Mesenchymal stem cell (in vitro differentiated cells and primary cell): Measurements from ENCODE around the gene RSPO3.

Experiments
- DNase-seq: peaks from one replicate; pipeline ENCODE4 v3.0.0-alpha.2; 2013
- H2AFZ ChIP-seq: one replicate; pipeline ENCODE4 v1.6.1; 2013; ENCODE audit warnings: low read depth, mild to moderate bottlenecking, control low read depth, inconsistent platforms, low read length, moderate library complexity
- H2AK5ac ChIP-seq: 2 replicates; pipeline ENCODE4 v1.6.1; 2013; ENCODE audit warnings: low read length, moderate library complexity, mild to moderate bottlenecking, inconsistent platforms; ENCODE audit not compliant: severe bottlenecking
- H2BK120ac ChIP-seq: one replicate; pipeline ENCODE4 v1.6.1; 2013; ENCODE audit warnings: low read depth, mild to moderate bottlenecking, inconsistent platforms, low read length, moderate library complexity
- H2BK12ac ChIP-seq, 2 experiments: one replicate each; pipeline ENCODE4 v1.6.1; 2013; ENCODE audit warnings: inconsistent platforms in 2 of 2, low read length in 2 of 2, mild to moderate bottlenecking in 2 of 2, moderate library complexity in 2 of 2, control low read depth in 1 of 2
- H2BK15ac ChIP-seq: one replicate; pipeline ENCODE4 v1.6.1; 2013; ENCODE audit warnings: mild to moderate bottlenecking, low read depth, inconsistent platforms; ENCODE audit not compliant: poor library complexity, severe bottlenecking
- H2BK5ac ChIP-seq: 2 replicates; pipeline ENCODE4 v1.6.1; 2013; ENCODE audit warnings: low read depth, mild to moderate bottlenecking, low read length, control low read depth, inconsistent platforms; ENCODE audit not compliant: poor library complexity, severe bottlenecking
- H3K14ac ChIP-seq, 2 experiments: one replicate each; pipeline ENCODE4 v1.6.1; 2013; ENCODE audit warnings: inconsistent platforms in 2 of 2, low read length in 2 of 2, control low read depth in 1 of 2, mild to moderate bottlenecking in 1 of 2, moderate library complexity in 1 of 2
- H3K18ac ChIP-seq, 2 experiments: one replicate each; pipeline ENCODE4 v1.6.1; 2013; ENCODE audit warnings: inconsistent platforms in 2 of 2, low read length in 2 of 2, control low read depth in 1 of 2, low read depth in 1 of 2, mild to moderate bottlenecking in 1 of 2
- H3K23ac ChIP-seq, 2 experiments: one replicate each; pipeline ENCODE4 v1.6.1; 2013; ENCODE audit warnings: inconsistent platforms in 2 of 2, low read length in 2 of 2, mild to moderate bottlenecking in 2 of 2, moderate library complexity in 2 of 2, control low read depth in 1 of 2
- H3K27ac ChIP-seq: 2 replicates; pipeline ENCODE4 v1.5.1; 2013; ENCODE audit warnings: mild to moderate bottlenecking, moderate library complexity, low read length, control low read depth, inconsistent platforms; ENCODE audit not compliant: poor library complexity, severe bottlenecking
- H3K27me3 ChIP-seq, 2 experiments: 2 replicates each; pipeline versions ENCODE4 v1.6.1 to v1.7.0; 2013; ENCODE audit warnings: low read length in 2 of 2, mild to moderate bottlenecking in 2 of 2, moderate library complexity in 2 of 2, control low read depth in 1 of 2, inconsistent platforms in 1 of 2; ENCODE audit not compliant: control insufficient read depth in 1 of 2, insufficient read depth in 1 of 2
- H3K36me3 ChIP-seq, 2 experiments: 2 replicates each; pipeline versions ENCODE4 v1.6.1 to v1.7.0; 2013; ENCODE audit warnings: low read length in 2 of 2, control low read depth in 1 of 2, inconsistent platforms in 1 of 2, low read depth in 1 of 2, mild to moderate bottlenecking in 1 of 2; ENCODE audit not compliant: insufficient read depth in 2 of 2, control insufficient read depth in 1 of 2
- H3K4ac ChIP-seq, 2 experiments: one replicate each; pipeline ENCODE4 v1.6.1; 2013; ENCODE audit warnings: inconsistent platforms in 2 of 2, low read length in 2 of 2, mild to moderate bottlenecking in 2 of 2, moderate library complexity in 2 of 2, control low read depth in 1 of 2, low read depth in 1 of 2
- H3K4me1 ChIP-seq: 2 replicates; pipeline ENCODE4 v1.6.1; 2013; ENCODE audit warnings: low read depth, low read length, control low read depth; ENCODE audit not compliant: control insufficient read depth, insufficient read depth
- H3K4me2 ChIP-seq: 2 replicates; pipeline ENCODE4 v1.6.1; 2013; ENCODE audit warnings: low read length, mild to moderate bottlenecking, inconsistent platforms; ENCODE audit not compliant: poor library complexity, severe bottlenecking
- H3K4me3 ChIP-seq, 2 experiments: 2 replicates each; pipeline versions ENCODE4 v1.5.1 to v1.7.0; 2013; ENCODE audit warnings: low read length in 2 of 2, mild to moderate bottlenecking in 2 of 2, control low read depth in 1 of 2, low read depth in 1 of 2; ENCODE audit not compliant: insufficient read depth in 1 of 2
- H3K79me1 ChIP-seq: replicated peaks from 2 replicates; pipeline ENCODE4 v1.6.1; 2013; ENCODE audit warnings: mild to moderate bottlenecking, control low read depth, low read length, inconsistent platforms; ENCODE audit not compliant: poor library complexity, severe bottlenecking
- H3K9ac ChIP-seq: 2 replicates; pipeline ENCODE4 v1.7.0; 2013; ENCODE audit warnings: mild to moderate bottlenecking, low read length, moderate library complexity
- H3K9me3 ChIP-seq: 2 replicates; pipeline ENCODE4 v1.7.0; 2013; ENCODE audit warnings: mild to moderate bottlenecking, low read length; ENCODE audit not compliant: control insufficient read depth
- H4K8ac ChIP-seq: one replicate; pipeline ENCODE4 v1.6.1; 2013; ENCODE audit warnings: inconsistent platforms, mild to moderate bottlenecking, low read length, moderate library complexity
- H4K91ac ChIP-seq: one replicate; pipeline ENCODE4 v1.6.1; 2013; ENCODE audit warnings: mild to moderate bottlenecking, low read length, inconsistent platforms
- WGBS: methylation state at CpG from one replicate; pipeline ENCODE4 v1.1.7; 2013; ENCODE audit warnings: mixed read lengths; 5-methylcytosine and 5-hydroxymethylcytosine counted together

Gene RSPO3

GRCh38 chr6:127107916-127108315, 10.6 kb upstream of the RSPO3 start:
- H2AFZ ChIP-seq, result no peak overlapping the region
- H3K27ac ChIP-seq, result no peak overlapping the region
- no peak overlapping the region for H4K8ac ChIP-seq
- H3K4ac ChIP-seq, result no peak overlapping the region
- no peak overlapping the region for H3K4me2 ChIP-seq
- no peak overlapping the region for H3K14ac ChIP-seq
- no peaks in the 10 kb centered on the region for H3K36me3 ChIP-seq
- no peak overlapping the region for H2BK120ac ChIP-seq
- no peaks in the 10 kb centered on the region for H3K27me3 ChIP-seq
- H3K23ac ChIP-seq, result no peak overlapping the region
- H2BK12ac ChIP-seq, result no peak overlapping the region
- H3K18ac ChIP-seq, result no peak overlapping the region
- no peak overlapping the region for H2AK5ac ChIP-seq
- no peaks in the 10 kb centered on the region for H3K9me3 ChIP-seq
- H4K91ac ChIP-seq, result no peak overlapping the region
- H3K9ac ChIP-seq, result no peak overlapping the region
- no peak overlapping the region for H2BK15ac ChIP-seq
- no peak overlapping the region for H2BK5ac ChIP-seq
- DNase-seq, result no peak
- peaks cover 5% of the 10 kb centered on the region for H3K4me1 ChIP-seq
- no peak overlapping the region for H3K4me3 ChIP-seq
- H3K79me1 ChIP-seq, result no peaks in the 10 kb centered on the region

GRCh38 chr6:127110712-127111111, 7.8 kb upstream of the RSPO3 start:
- Histone ChIP-seq H3K4me2 (no peak overlapping the region), H2BK120ac (no peak overlapping the region), H4K91ac (no peak overlapping the region), H3K14ac (no peak overlapping the region), H3K79me1 (no peaks in the 10 kb centered on the region), H3K4me3 (no peak overlapping the region), H3K9me3 (no peaks in the 10 kb centered on the region), H4K8ac (no peak overlapping the region), H3K36me3 (no peaks in the 10 kb centered on the region), H2AK5ac (no peak overlapping the region), H2BK5ac (no peak overlapping the region), H2AFZ (no peak overlapping the region), H2BK12ac (no peak overlapping the region), H3K27ac (no peak overlapping the region), H3K9ac (no peak overlapping the region), H3K23ac (no peak overlapping the region), H3K4ac (no peak overlapping the region), H3K4me1 (peaks cover 5% of the 10 kb centered on the region), H2BK15ac (no peak overlapping the region), H3K27me3 (peaks cover 0 to 9% of the 10 kb centered on the region in 2 experiments), H3K18ac (no peak overlapping the region)
- no peak for DNase-seq
- 90% methylated on average over 3 of the region's 3 CpGs for WGBS

- 88% methylated on average over 3 of the region's 4 CpGs for WGBS
- no peak overlapping the region for H3K4me3 ChIP-seq
- H3K4me2 ChIP-seq, result no peak overlapping the region
- no peaks in the 10 kb centered on the region for H3K79me1 ChIP-seq
- no peak overlapping the region for H4K8ac ChIP-seq
- H2BK120ac ChIP-seq, result no peak overlapping the region
- peaks cover 0 to 15% of the 10 kb centered on the region in 2 experiments for H3K27me3 ChIP-seq
- DNase-seq, result no peak
- no peak overlapping the region for H4K91ac ChIP-seq
- H3K4ac ChIP-seq, result no peak overlapping the region
- no peak overlapping the region for H2BK15ac ChIP-seq
- peak overlapping the region; percentile 12 for H3K27ac ChIP-seq
- H3K9ac ChIP-seq, result no peak overlapping the region
- no peaks in the 10 kb centered on the region for H3K9me3 ChIP-seq
- no peak overlapping the region for H2AFZ ChIP-seq
- peaks cover 5% of the 10 kb centered on the region for H3K4me1 ChIP-seq
- H2AK5ac ChIP-seq, result no peak overlapping the region
- no peak overlapping the region for H3K18ac ChIP-seq
- no peak overlapping the region for H3K23ac ChIP-seq
- H3K14ac ChIP-seq, result no peak overlapping the region
- H3K36me3 ChIP-seq, result no peaks in the 10 kb centered on the region
- no peak overlapping the region for H2BK5ac ChIP-seq
- no peak overlapping the region for H2BK12ac ChIP-seq
Measured at GRCh38 chr6:127111526-127111925, 6.9 kb upstream of the RSPO3 start.

GRCh38 chr6:127114214-127114760, 4.2 kb upstream of the RSPO3 start:
- no peak overlapping the region for H3K23ac ChIP-seq
- H4K91ac ChIP-seq, result no peak overlapping the region
- DNase-seq, result no peak
- 100% methylated on average over 1 of the region's 1 CpG for WGBS
- H3K9me3 ChIP-seq, result no peaks in the 10 kb centered on the region
- H3K36me3 ChIP-seq, result no peaks in the 10 kb centered on the region
- H2BK12ac ChIP-seq, result no peak overlapping the region
- no peak overlapping the region for H3K4ac ChIP-seq
- H3K27me3 ChIP-seq, result peaks cover 5 to 36% of the 10 kb centered on the region in 2 experiments
- no peak overlapping the region for H3K9ac ChIP-seq
- no peak overlapping the region for H3K18ac ChIP-seq
- H3K79me1 ChIP-seq, result no peaks in the 10 kb centered on the region
- H2BK15ac ChIP-seq, result no peak overlapping the region
- H2BK120ac ChIP-seq, result no peak overlapping the region
- no peak overlapping the region for H3K4me2 ChIP-seq
- peaks cover 14% of the 10 kb centered on the region for H3K4me1 ChIP-seq
- H2BK5ac ChIP-seq, result no peak overlapping the region
- no peak overlapping the region for H3K4me3 ChIP-seq
- no peak overlapping the region for H2AFZ ChIP-seq
- H4K8ac ChIP-seq, result no peak overlapping the region
- H2AK5ac ChIP-seq, result no peak overlapping the region
- no peak overlapping the region for H3K27ac ChIP-seq
- no peak overlapping the region for H3K14ac ChIP-seq
